ENCODE data around the gene SLC17A9. TPM values are rescaled to one million over a fixed set of nuclear protein-coding genes. Genes with fewer than 3 reads are reported as not detected.

Gene SLC17A9
- total RNA-seq, 1 donor from 2014 or later = 19.5 TPM

DNA sequence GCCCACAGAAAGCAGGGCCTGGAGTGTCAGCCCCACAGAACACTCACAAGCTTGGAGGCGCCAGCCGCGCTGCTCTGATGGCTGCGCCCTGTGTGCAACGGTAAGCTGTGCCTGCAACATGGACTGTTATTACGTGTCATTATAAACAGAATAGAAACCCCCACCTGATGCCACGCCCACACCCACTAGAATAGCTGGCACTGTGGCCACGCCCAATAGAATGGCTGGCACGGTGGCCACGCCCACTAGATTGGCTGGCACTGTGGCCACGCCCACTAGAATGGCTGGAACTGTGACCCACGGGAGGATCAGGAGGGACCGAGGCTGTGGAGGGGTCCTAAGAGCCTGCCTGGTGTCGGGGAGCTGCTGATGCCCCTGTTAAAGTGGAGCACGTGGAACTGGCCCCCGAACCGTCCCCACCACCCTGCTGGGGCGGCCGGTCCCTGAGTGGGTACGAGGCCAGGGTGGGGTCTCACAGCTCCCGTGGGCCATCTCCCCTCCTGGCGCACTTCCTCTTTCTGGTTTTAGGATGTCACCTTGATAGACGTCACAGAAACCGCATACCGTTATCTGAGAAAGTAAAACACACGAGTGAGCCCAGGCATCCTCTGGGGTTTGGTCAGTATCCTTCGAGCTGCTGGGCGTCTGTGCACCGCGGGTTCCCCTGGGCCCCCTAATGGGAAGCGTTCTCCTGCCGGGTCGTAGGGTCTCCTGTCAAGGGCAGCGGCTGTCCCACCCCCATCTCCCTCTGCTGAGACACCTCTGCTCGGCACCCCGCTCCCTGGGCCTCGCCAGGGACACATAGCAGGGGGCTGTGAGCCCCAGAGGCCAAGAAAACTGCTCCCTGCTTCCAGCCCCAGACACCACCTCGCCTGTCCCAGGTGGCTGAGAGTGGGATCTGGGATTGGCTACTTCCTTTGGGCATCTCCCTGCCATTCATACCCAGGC lies 25.4 kb downstream of the SLC17A9 start:
- TF ChIP-seq, protein P1, sequence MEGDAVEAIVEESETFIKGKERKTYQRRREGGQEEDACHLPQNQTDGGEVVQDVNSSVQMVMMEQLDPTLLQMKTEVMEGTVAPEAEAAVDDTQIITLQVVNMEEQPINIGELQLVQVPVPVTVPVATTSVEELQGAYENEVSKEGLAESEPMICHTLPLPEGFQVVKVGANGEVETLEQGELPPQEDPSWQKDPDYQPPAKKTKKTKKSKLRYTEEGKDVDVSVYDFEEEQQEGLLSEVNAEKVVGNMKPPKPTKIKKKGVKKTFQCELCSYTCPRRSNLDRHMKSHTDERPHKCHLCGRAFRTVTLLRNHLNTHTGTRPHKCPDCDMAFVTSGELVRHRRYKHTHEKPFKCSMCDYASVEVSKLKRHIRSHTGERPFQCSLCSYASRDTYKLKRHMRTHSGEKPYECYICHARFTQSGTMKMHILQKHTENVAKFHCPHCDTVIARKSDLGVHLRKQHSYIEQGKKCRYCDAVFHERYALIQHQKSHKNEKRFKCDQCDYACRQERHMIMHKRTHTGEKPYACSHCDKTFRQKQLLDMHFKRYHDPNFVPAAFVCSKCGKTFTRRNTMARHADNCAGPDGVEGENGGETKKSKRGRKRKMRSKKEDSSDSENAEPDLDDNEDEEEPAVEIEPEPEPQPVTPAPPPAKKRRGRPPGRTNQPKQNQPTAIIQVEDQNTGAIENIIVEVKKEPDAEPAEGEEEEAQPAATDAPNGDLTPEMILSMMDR (conservative IDR thresholded peaks at IDR 0.05; ENCODE audit: low read depth, low read length) = no peak
- H3K4me3 ChIP-seq (ENCODE audit: low read depth, low read length) = no peak overlapping the region
- no peak for DNase-seq (ENCODE audit: low read depth)

DNA sequence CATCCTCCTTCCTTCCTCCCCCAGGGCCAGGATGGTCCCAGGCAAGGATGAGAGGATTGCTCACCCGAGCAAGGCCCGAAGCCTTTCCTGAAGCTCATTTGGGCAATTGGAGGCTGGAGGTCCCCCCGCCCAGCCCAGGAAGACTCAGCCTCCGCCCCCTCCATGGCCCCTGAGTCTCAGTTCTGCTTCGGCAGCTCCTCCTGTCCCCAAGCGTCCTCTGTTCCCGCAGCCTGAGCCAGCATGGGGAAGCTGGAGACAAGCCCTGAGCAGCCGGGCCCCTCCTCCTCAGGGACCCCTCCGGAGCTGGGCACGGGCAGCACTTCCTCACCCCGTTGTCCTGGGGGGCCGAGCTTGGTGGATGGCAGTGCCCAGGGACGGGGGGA lies 26.0 kb downstream of the SLC17A9 start:
- no peak overlapping the region for H3K4me3 ChIP-seq (ENCODE audit: low read depth, low read length)
- DNase-seq (ENCODE audit: low read depth) = no peak
- TF ChIP-seq, protein P1 (conservative IDR thresholded peaks at IDR 0.05; ENCODE audit: low read depth, low read length) = no peak

- TF ChIP-seq, protein P1 (conservative IDR thresholded peaks at IDR 0.05; ENCODE audit: low read depth, low read length) = no peak
- DNase-seq (ENCODE audit: low read depth) = no peak
- H3K4me3 ChIP-seq (ENCODE audit: low read depth, low read length) = no peak overlapping the region
Measured at GRCh38 chr20:62979310-62979709, 26.8 kb downstream of the SLC17A9 start.

- no peak overlapping the region for H3K4me3 ChIP-seq (ENCODE audit: low read depth, low read length)
- TF ChIP-seq, protein P1 (conservative IDR thresholded peaks at IDR 0.05; ENCODE audit: low read depth, low read length) = no peak
- no peak for DNase-seq (ENCODE audit: low read depth)
Measured at GRCh38 chr20:62979876-62980373, 27.4 kb downstream of the SLC17A9 start.

GRCh38 chr20:62980380-62980960 lies 28.0 kb downstream of the SLC17A9 start:
- TF ChIP-seq, protein P1 (conservative IDR thresholded peaks at IDR 0.05; ENCODE audit: low read depth, low read length) = no peak

GRCh38 chr20:62980970-62981369 lies 28.5 kb downstream of the SLC17A9 start:
- TF ChIP-seq, protein P1 (conservative IDR thresholded peaks at IDR 0.05; ENCODE audit: low read depth, low read length) = no peak
- DNase-seq (ENCODE audit: low read depth) = no peak
- no peak overlapping the region for H3K4me3 ChIP-seq (ENCODE audit: low read depth, low read length)

More at GRCh38 chr20:62980380-62980960, 28.0 kb downstream of the SLC17A9 start:
- DNase-seq (ENCODE audit: low read depth) = no peak
- H3K4me3 ChIP-seq (ENCODE audit: low read depth, low read length) = no peak overlapping the region

All from epithelial cell of proximal tubule (primary cell).